HG03095 (cell line): ENCODE data around the gene B4GAT1.
A peak's percentile ranks its signal among the peaks of the same experiment; 100 is the strongest.
"Not testable (repeated sequence)": the region's sequence is repeated elsewhere in the genome, so short reads cannot be mapped to it uniquely, and the experiment has no call there.

ENCODE experiments used
- ATAC-seq: cut with Tn5 transposase; IDR thresholded peaks from one replicate; pipeline ENCODE4 v1.9.1; 2021; ENCODE audit warnings: moderate library complexity; ENCODE audit not compliant: unreplicated experiment

Gene B4GAT1

DNA sequence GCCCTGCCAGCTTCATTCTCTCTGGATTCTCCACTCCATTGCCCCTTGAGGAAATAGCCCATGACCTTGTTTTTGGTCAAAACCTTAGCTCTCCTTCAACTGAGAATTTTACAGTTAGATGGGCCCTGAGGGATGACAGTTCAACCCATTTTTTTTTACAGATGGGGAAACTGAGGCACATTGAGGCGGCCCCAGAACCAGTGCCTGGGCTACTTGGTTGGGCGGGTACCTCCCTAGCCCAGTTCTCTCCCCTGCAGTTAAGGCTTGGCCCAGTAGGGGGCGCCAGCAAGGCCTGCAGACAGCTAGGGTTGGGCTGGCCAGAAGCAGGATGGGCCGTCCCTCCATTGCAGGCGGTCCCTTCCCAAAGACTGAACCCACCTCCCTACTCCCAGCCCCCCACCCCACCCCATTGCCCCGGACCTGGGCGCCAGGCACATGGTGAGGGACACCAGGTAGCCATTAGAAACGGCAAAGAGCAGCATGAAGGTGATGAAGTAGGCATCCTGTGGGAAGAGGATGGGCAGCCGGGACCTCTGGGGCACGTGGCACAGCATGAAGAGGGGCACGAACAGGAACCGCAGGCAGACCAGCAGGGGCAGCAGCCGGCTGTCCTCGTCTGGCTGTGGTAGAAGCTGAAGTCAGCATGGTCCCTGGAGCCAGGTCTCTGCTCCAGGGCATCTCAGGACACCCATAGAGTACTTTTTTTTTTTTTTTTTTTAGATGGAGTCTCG, 16.5 kb upstream of the B4GAT1 start:
- ATAC-seq, result no peak

DNA sequence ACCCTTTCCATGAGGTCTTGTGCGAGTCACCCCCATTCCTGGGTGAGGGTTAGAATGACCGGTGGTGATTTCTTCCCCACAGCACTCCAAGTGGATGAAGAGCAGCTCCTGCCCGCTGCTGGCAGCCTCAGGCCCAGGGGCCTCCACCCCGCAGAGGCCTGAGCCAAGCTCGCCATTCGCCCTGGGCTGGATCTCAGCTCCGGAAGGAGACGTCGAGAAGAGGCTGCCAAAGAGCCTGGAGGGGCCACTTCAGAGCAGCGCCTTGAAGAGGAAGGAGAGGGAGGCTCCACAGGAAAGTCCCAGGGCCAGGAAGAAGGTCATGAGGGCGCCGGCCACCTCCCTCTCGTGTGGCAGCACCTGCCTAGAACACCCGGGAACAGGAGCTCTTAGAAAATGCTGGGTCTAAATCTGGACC, 15.8 kb upstream of the B4GAT1 start:
- no peak for ATAC-seq

DNA sequence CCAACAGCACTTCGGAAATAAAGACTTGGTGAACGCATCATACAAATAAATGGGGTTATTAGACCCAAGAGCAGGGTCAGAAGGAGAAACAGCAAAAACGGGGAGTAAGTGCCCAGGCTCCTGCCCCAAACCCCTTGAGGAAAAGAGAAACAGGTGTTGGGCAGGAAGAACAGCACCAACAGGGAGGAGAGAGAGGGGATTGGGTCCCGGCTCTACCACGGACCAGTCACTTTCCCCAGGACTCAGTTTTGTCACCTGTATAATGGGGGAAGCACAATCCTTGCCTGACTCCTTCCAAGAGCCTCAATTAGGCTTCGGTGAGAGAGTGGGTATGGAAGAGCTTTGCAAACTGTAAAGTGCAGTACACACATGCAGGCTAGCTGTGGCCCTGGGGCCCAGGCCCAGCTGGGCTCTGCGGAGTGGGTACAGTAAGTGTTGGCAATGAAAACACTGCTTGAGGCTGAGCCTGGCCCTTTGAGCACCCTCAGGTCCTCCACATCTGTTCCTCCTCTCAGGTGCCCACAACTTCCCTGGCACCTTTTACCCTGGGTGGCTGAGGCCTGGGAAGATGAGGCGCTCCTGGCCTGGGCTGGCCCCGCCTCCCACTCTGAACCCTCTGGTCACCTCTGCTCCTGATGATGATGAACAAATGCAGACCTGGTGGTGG, 15.2 kb upstream of the B4GAT1 start:
- no peak for ATAC-seq

DNA sequence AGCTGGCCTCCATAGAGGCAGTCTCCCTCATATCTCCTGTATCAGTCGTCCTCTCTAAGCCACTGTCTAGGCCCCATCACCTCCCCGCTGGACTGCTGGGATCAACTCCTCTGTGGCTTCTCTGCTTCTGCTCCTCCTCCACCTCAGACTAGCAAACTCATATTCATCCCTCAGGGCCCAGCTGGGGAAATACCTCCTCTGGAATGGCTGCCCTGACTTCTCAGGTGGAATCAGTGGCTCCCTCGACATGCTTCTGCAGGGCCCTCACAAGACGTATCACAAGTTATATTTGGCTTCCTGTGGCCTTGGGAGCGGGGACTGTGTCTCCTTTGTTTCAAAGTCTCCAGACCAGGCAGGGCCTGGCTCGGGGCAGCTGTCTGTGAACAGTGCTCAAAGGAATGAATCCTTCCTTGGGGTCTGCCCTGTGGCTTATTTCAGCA, 14.1 kb upstream of the B4GAT1 start:
- no peak for ATAC-seq

DNA sequence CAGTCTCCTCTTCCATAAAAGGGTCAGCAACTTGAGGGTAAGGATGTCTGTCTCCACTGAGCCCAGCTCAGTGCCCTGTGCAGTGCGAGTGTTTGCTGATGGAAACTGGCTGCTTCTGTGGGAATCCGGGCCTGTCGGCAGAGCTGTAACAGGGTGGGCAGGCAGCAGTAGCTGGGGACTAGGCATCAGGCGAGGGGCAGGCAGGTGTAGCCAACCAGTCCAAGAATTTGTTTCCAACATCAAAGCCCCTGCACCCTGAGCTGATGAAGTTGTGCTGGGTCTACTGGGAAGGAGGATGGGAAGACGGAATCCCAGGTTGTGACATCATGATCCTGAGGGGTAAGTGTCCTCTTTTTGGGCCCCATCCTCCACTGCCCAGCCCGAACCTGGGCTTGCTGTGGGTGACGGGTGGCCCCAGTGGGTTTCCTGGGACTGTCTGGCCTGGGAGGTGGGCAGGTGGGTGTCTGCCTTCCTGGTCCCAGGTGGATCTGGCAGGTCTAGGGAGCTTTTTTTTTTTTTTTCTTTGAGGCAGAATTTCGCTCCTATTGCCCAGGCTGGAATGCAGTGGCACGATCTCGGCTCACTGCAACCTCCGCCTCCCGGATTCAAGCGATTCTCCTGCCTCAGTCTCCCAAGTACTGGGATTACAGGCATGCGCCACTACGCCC, 13.1 kb upstream of the B4GAT1 start:
- ATAC-seq, result no peak

DNA sequence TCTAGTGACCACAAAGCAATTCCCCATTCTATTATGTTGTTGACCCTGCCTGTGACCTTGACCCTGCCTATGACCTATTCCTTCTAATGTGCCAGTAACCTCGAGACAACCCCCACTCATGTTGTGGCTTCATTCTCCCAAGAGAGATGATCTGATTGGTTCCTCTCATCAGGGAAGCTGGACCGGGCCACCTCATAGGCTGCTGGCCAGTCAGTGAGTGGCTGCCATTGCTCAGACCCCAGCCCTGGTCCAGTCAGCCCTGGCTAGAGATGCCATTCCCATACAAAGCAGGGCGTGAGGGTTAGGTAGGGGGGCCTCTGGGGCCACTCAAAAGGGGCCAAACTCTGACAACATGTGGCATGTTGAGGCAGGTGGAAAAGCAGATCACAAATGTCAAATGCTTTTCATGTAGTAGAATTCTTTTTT, 12.2 kb upstream of the B4GAT1 start:
- ATAC-seq, result no peak

DNA sequence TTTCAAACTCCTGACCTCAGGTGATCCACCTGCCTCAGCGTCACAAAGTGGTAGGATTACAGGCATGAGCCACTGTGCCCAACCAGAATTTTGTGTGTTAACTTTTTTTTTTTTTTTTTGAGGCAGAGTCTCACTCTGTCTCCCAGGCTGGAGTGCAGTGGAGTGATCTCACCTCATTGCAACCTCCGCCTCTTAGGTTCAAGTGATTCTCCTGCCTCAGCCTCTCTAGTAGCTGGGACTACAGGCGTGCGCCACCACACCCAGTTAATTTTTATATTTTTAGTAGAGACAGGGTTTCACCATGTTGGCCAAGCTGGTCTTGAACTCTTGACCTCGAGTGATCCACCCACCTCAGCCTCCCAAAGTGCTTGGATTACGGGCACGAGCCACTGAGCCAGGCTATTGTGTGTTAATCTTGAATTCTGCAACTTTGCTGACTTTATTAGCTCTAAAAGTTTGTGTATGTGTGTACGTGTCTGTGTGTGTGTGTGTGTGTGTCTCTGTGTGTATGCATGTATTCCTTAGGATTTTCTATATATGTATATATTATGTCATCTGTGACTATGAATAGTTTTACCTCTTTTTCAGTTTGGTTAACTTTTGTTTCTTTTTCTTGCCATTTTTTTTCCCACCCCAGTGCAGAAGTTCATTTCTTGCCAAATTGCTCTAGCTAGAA, 3.3 kb upstream of the B4GAT1 start:
- not testable (repeated sequence) for ATAC-seq

DNA sequence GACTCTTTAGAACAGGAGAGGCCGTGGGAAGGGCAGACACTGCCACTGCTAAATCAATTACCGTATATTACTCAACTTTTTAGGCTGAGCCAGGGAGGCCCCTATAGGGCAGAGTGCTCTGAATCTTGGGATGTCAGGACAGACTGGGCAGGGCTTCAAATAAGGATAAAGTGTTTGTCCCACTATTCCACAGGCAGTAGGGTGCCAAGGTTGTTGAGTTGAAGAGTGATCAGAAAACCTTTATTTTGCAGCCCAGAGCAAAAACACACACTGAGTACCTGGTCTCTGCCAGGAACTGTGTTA, 1.6 kb upstream of the B4GAT1 start:
- ATAC-seq, result no peak

DNA sequence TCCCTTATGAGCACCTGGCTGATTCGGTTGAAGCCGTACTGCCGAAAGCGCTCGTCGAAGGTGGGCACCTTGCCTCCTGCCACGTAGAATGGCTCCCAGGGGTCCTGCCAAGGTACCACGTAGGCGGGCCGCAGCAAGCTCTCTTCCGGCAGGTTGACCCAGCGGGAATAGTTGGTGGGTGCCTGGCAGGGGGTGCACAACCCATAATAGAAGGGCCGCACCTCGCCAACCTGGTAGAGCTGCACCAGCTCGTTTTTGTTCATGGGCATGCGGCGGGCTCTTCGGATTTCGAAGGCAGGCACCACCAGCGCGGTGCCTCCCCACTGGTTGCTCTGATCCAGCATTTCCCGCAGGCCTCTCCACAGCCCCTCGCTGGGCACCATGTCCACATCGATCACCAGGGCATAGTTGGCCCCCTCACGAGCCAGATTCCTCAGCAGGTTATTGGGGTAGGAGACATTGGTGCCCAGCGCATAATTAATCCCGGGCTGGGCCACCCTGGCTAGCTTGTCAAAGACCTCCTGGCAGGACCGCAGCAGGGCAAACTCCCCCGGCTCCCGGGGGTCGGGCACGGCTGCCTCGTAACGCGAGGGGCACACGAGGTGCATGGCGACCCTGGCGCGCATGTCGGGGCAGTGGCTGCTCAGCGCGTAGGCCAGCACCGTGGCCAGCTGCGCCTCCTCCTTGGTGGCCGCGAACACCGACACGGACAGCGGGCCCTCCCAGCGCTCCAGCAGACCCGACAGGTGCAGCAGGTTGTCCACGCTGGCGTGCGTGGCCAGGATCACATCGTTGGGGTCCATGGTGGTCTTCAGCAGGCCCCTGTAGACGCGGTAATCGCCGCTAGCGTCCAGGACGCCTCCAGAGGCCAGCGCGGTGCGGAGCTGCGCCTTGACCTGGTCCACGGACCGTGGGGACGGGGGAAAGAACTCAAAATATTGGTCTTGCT, 679 bp downstream of the B4GAT1 start:
- no peak for ATAC-seq

DNA sequence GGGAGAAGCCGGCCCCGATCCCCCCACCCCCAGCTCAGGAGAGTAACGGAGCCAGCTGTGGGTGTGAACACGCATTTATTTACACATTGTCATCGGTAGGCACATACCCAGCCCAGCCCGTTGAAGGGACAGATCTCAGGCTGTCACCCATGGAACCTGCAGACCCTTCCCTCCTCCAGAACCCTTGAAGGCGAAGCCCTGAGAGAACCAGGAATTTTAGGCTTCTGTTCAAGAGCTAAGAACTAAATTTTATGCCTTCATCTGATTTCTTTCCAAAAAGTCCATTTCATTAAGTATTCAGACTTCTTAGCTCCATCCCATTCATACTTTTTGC, 2.1 kb downstream of the B4GAT1 start:
- ATAC-seq, result peak; percentile 1

DNA sequence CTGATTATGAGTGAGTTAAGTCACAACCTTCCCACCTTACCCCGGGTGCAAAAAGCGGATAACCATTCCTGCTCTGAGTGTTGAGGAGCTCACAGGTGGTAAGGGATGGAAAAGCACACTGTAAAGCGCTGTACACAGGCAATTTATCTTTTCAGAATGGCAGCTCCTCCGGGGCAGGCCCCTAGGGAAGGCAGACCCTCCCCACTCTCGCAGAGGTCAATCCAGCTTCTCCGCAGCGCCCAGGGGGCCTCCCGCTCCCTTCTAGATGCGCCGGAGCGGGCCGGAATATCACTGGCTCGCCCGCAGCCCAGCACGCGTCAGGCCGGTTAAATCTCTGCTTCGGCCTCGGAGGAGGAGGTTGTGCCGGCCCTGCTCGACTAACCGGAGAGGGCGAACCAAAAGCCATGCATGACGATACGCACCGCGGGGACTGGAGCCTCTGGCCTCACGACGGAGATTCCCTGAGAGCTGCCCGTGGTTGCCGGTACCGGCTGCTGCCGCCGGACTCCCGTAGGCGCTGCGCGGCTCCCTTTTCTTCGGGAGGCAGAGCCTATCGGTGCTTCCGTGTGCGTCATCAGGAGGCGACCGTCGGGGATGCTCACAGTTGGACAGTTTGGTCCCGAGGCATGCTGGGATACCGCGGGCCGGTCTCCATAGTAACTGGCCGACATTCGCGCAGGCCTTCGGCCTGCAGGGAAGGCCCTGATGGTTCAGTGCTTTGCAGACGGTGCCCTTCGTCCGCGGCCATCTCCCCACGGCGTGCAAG, 2.7 kb downstream of the B4GAT1 start, which contains the start of gene BRMS1:
BRMS1 (minus strand) TSS at position 555 of the 766 bp plus-strand sequence. CDS start 2,870 bp downstream, outside the sequence.
- ATAC-seq, result peak; percentile 57

DNA sequence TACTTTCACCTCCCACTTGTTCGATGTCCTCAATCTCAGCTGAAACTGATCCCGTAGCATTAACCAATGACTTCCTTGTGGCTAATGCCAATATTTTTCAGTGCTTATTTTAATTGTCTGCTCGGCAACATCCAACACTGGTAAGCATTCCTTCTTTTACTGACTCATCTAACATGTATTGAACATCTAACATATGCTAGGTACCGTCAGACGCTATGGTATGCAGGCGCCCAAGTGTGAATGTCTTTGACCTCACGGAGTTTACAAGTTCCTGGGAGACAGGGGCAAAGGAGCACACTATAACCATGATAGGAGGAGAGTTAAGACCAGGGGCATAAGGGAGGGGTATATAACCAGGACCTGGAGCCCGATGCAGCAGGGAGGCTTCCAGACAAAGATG, 4.3 kb downstream of the B4GAT1 start:
- no peak for ATAC-seq

DNA sequence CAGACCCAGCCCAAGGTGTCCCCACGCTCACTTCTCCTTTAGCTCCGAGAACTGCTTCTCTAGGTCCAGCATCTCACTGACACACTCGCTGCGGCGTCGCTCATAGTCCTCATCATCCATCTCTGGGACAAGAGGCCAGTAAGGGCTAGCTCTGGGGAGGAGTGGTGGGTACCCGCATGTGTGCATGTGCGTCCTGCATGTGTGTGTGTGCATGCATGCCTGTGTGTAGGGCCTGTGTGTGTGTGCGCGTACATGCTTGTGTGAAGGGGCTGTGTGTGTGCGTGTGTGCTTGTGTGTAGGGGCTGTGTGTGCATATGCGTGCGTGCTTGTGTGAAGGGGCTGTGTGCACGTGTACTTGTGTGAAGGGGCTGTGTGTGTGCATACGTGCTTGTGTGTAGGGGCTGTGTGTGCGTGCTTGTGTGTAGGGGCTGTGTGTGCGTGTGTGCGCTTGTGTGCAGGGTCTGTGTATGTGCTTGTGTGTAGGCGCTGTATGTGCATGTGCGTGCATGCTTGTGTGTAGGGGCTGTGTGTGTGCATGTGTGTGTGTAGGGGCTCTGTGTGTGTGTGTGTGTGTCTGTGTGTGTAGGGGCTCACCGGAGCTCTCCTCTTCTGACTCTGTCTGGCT, 5.8 kb downstream of the B4GAT1 start:
- no peak for ATAC-seq

DNA sequence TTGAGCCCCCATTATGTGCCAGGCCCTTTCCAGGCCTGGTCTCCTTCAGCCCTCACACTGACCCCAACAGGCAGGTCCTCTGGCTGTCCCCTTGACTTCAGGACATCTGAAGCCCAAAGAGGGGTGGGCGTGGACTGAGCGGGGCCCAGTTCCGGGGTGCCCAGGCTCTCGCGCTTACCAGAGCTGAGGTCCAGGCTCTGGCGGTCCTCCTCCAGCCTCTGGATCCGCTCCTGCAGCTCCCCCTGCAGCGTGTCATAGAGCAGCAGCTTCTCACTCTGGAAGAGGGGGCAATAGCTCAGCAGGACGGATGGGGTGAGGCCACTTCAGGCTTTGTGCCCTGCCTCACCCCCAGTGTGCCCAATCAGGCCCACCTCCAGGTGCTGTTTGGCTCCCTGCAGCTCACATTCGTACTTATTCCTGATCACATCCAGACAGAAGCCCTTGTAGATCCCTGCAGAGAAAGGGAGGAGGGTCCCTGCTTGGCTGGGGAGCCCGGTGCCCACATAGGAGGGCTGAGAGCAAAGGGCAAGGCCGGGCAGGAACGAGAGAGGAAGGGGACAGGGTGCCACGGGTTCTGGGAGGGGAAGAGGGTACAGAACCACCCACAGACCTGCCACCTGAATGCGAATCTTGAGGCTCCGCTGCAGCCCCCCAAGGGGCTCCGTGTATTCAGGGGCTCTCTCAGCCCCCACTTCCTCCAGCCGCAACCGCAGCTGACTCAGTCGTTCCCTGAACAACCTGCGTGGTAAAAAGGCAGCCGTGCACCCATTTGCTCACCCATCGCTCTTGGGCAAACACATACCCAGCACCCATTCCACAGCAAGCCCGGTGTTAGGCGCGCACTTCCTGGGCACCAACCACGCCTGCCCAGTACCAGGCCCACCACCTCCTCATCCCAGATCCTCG, 6.6 kb downstream of the B4GAT1 start:
- no peak for ATAC-seq

DNA sequence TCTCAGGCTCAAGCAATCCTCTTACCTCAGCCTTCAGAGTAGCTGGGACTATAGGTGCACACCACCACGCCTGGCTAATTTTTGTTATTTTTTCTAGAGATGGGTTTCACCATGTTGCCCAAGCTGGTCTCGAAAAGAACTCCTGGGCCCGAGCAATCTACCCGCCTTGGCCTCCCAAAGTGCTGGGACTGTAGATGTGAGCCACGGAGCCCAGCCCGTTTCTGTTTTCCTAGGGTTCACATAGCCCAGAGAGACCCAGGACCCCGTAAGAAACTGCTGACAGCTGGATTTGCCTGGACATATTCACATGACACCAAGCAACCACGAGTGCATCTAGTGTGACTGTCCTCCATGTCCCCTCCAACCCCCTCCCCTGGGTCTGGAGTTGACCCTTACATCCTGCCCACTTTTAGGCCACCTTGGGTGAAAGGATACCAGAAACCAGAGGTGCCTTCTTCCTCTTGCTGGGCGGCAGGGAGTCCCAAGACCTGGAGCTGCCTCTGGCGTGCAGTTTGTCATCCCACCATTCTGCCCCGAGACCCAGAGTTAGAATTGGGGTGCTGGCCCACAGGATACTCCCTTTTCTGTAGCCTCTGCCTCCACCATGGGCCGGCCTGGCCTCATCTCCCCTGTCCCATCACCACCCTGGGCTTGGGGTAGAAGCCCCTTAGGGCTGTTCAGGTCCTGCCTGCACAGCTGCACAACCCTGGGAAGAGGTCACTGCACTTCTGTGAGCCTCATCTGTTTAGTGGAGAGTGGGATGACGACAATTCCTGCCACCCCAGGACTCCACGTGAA, 7.5 kb downstream of the B4GAT1 start:
- ATAC-seq, result no peak

DNA sequence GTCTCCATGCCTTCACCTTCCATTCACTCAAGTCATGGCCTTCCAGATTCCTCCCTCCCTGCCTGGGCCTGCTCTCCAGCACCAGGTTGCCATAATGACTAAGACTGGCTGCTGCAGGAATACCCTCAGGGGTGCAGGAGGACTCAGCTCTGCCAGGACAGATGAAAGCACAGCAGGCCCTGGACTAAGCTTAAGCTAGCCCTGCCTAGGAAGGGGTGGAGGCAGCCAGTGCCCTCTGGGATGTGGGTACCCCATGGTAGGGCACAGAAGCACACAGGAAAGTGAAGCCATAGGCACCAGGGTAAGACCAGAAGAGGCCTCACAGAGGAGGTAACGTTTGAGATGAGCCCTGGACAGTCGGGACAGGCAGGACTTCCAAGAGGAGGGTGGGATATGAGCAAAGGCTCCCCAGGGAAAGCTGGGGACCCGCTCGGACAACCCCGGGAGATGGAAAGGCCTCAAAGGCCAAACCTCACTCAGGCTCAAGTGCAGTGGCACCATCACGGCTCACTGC, 8.2 kb downstream of the B4GAT1 start:
- ATAC-seq, result no peak
